OCI-LY3 (cell line): ENCODE measurements around the gene SLC6A11.

Experiments
- H2AFZ ChIP-seq: fragments of 200-600, 300-600 bp; shearing (Covaris generic); 2 replicates; pipeline ENCODE4 v1.6.0; 2014; ENCODE audit warnings: antibody characterized with exemption, low read depth, low read length
- H3K27ac ChIP-seq: fragments of 200-600, 300-600 bp; sonication (generic); 2 replicates; pipeline ENCODE4 v1.5.1; 2014; ENCODE audit warnings: mild to moderate bottlenecking, low read length, moderate library complexity, mixed read lengths
- H3K27me3 ChIP-seq: fragments of 200-600, 300-600 bp; sonication (generic); 2 replicates; pipeline ENCODE4 v1.6.1; 2014; ENCODE audit warnings: low read depth, low read length, mixed read lengths
- H3K36me3 ChIP-seq: fragments of 200-600, 300-600 bp; sonication (generic); replicated peaks from 2 replicates; pipeline ENCODE3; 2014; ENCODE audit warnings: low read depth, low read length, mixed read lengths
- H3K4me1 ChIP-seq: fragments of 300-600, 200-600 bp; sonication (generic); 2 replicates; pipeline ENCODE4 v1.6.1; 2014; ENCODE audit warnings: low read length, mixed read lengths
- H3K4me2 ChIP-seq: fragments of 200-600, 300-600 bp; sonication (generic); 2 replicates; pipeline ENCODE4 v1.6.1; 2014; ENCODE audit warnings: low read length, mixed read lengths
- H3K4me3 ChIP-seq: fragments of 300-600, 200-600 bp; sonication (generic); 2 replicates; pipeline ENCODE4 v1.5.1; 2014; ENCODE audit warnings: antibody characterized with exemption, mild to moderate bottlenecking, low read length, moderate library complexity
- H3K79me2 ChIP-seq: fragments of 300-600, 200-600 bp; shearing (Covaris generic); 2 replicates; pipeline ENCODE4 v1.6.1; 2014; ENCODE audit warnings: mild to moderate bottlenecking, low read length, mixed read lengths
- H3K9ac ChIP-seq: fragments of 300-600, 200-600 bp; shearing (Covaris generic); 2 replicates; pipeline ENCODE4 v1.6.0; 2014; ENCODE audit warnings: mild to moderate bottlenecking, low read length, moderate library complexity
- H3K9me3 ChIP-seq: fragments of 200-600, 300-600 bp; shearing (Covaris generic); 2 replicates; pipeline ENCODE4 v1.6.1; 2014; ENCODE audit warnings: low read length, mixed read lengths; ENCODE audit not compliant: insufficient read depth
- H4K20me1 ChIP-seq: fragments of 200-600, 300-600 bp; sonication (generic); 2 replicates; pipeline ENCODE4 v1.6.1; 2016; ENCODE audit warnings: low read length, mixed read lengths; ENCODE audit not compliant: insufficient read depth
- CTCF ChIP-seq: fragments of 200-600, 300-600 bp; sonication (generic); IDR thresholded peaks from 2 replicates; pipeline ENCODE4 v1.5.1; 2014; ENCODE audit warnings: antibody characterized with exemption, low read length, low read depth
- EZH2phosphoT487 ChIP-seq: fragments of 200-600 bp; shearing (Covaris generic); IDR thresholded peaks from 2 replicates; pipeline ENCODE4 v1.6.1; 2018; ENCODE audit warnings: antibody characterized with exemption, mixed run types, low read depth

SLC6A11 gene

GRCh38 chr3:10774825-10775224 lies 41.2 kb upstream of the SLC6A11 start:
- H3K36me3 ChIP-seq = no peaks in the 10 kb centered on the region
- H3K79me2 ChIP-seq = no peaks in the 10 kb centered on the region
- no peak overlapping the region for H3K4me2 ChIP-seq
- H3K9me3 ChIP-seq = no peaks in the 10 kb centered on the region
- peaks cover 18% of the 10 kb centered on the region for H3K27me3 ChIP-seq
- TF ChIP-seq EZH2phosphoT487 (no peak), CTCF (no peak)
- no peak overlapping the region for H3K9ac ChIP-seq
- H3K27ac ChIP-seq = no peak overlapping the region
- no peak overlapping the region for H3K4me3 ChIP-seq
- H2AFZ ChIP-seq = no peak overlapping the region
- H3K4me1 ChIP-seq = no peaks in the 10 kb centered on the region
- H4K20me1 ChIP-seq = no peaks in the 10 kb centered on the region

GRCh38 chr3:10775259-10775658 lies 40.8 kb upstream of the SLC6A11 start:
- Histone ChIP-seq H3K27me3 (peaks cover 18% of the 10 kb centered on the region), H3K4me2 (no peak overlapping the region)
- no peak for TF ChIP-seq CTCF
- no peak for TF ChIP-seq EZH2phosphoT487

GRCh38 chr3:10775828-10776227 lies 40.2 kb upstream of the SLC6A11 start:
- H3K4me2 ChIP-seq = no peak overlapping the region
- H3K36me3 ChIP-seq = no peaks in the 10 kb centered on the region
- H3K27me3 ChIP-seq = peaks cover 18% of the 10 kb centered on the region
- no peaks in the 10 kb centered on the region for H3K9me3 ChIP-seq
- H3K79me2 ChIP-seq = no peaks in the 10 kb centered on the region
- H4K20me1 ChIP-seq = no peaks in the 10 kb centered on the region
- no peak overlapping the region for H2AFZ ChIP-seq
- H3K4me3 ChIP-seq = no peak overlapping the region
- H3K9ac ChIP-seq = no peak overlapping the region
- no peak for TF ChIP-seq EZH2phosphoT487
- TF ChIP-seq CTCF = no peak
- H3K27ac ChIP-seq = no peak overlapping the region
- no peaks in the 10 kb centered on the region for H3K4me1 ChIP-seq

More at GRCh38 chr3:10775259-10775658, 40.8 kb upstream of the SLC6A11 start:
- H4K20me1 ChIP-seq = no peaks in the 10 kb centered on the region
- no peak overlapping the region for H3K27ac ChIP-seq
- H3K79me2 ChIP-seq = no peaks in the 10 kb centered on the region
- no peaks in the 10 kb centered on the region for H3K4me1 ChIP-seq
- no peaks in the 10 kb centered on the region for H3K36me3 ChIP-seq
- H3K4me3 ChIP-seq = no peak overlapping the region
- no peak overlapping the region for H3K9ac ChIP-seq
- H3K9me3 ChIP-seq = no peaks in the 10 kb centered on the region
- no peak overlapping the region for H2AFZ ChIP-seq

- Histone ChIP-seq H2AFZ (no peak overlapping the region), H3K9me3 (no peaks in the 10 kb centered on the region), H4K20me1 (no peaks in the 10 kb centered on the region), H3K4me2 (no peak overlapping the region), H3K27me3 (peaks cover 7% of the 10 kb centered on the region), H3K27ac (no peak overlapping the region), H3K79me2 (no peaks in the 10 kb centered on the region), H3K4me1 (no peaks in the 10 kb centered on the region), H3K9ac (no peak overlapping the region), H3K4me3 (no peak overlapping the region), H3K36me3 (no peaks in the 10 kb centered on the region)
- TF ChIP-seq EZH2phosphoT487 (no peak), CTCF (no peak)
These were observed 38.4 kb upstream of the SLC6A11 start for GRCh38 chr3:10777627-10778026.
